OCI-LY7 (cell line): ENCODE results near the gene EEIG2.

Source experiments
- EZH2phosphoT487 ChIP-seq: fragments of 200-600 bp; sonication (generic); IDR thresholded peaks from 2 replicates; pipeline ENCODE4 v1.6.1; 2018; ENCODE audit warnings: low read depth, borderline replicate concordance, mild to moderate bottlenecking, mixed run types, antibody characterized with exemption, low read length, moderate library complexity, mixed read lengths
- TF ChIP-seq, protein P1 (sequence below): fragments of 200-600 bp; sonication (generic); conservative IDR thresholded peaks from 2 replicates; pipeline ENCODE4 v1.5.1; 2014; ENCODE audit warnings: mild to moderate bottlenecking, antibody characterized with exemption, low read length, moderate library complexity, mixed read lengths

DNA sequence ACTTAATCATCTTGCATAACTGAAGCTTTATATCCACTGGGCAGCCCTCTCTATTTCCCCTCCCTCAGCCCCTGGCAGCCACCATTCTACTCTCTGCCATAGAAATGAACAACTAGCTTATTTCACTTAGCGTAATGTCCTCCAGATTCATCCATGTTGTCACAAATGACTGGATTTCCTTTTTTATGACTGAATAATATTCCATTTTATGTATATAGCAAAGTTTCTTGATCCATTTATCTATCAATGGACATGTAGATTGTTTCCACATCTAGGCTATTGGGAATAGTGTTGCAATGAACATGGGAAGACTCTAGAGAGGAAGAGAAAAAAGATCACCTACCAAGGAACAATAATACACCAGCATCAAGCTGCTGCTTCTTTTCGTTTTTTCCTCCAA is 32.1 kb upstream of the EEIG2 start:
- TF ChIP-seq, protein P1, sequence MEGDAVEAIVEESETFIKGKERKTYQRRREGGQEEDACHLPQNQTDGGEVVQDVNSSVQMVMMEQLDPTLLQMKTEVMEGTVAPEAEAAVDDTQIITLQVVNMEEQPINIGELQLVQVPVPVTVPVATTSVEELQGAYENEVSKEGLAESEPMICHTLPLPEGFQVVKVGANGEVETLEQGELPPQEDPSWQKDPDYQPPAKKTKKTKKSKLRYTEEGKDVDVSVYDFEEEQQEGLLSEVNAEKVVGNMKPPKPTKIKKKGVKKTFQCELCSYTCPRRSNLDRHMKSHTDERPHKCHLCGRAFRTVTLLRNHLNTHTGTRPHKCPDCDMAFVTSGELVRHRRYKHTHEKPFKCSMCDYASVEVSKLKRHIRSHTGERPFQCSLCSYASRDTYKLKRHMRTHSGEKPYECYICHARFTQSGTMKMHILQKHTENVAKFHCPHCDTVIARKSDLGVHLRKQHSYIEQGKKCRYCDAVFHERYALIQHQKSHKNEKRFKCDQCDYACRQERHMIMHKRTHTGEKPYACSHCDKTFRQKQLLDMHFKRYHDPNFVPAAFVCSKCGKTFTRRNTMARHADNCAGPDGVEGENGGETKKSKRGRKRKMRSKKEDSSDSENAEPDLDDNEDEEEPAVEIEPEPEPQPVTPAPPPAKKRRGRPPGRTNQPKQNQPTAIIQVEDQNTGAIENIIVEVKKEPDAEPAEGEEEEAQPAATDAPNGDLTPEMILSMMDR = no peak
- TF ChIP-seq EZH2phosphoT487 = no peak
